OCI-LY7 (cell line): Measurements from ENCODE around the gene GPS1. TPM values are rescaled to one million over a fixed set of nuclear protein-coding genes. Genes with fewer than 3 reads are reported as not detected.

Source experiments
- BruUV-seq: library from RNA; stranded (reverse); fragments of 400-500 nt; replicated peaks from 2 replicates; lab custom pipeline; 2021; lab: Mats Ljungman, UMichigan
- CTCF ChIA-PET: fragments of 300-600 bp; sonication (Branson Sonifier 250); formaldehyde crosslinking; loops from one replicate; lab custom pipeline; 2022; ENCODE audit warnings: antibody characterized with exemption; ENCODE audit not compliant: unreplicated experiment; lab: Charles Lee
- POLR2A ChIA-PET: fragments of 300-600 bp; sonication (Branson Sonifier 250); formaldehyde crosslinking; loops from one replicate; lab custom pipeline; 2022; ENCODE audit warnings: antibody characterized with exemption; lab: Charles Lee
- DNase-seq: peaks from one replicate; pipeline ENCODE4 v3.0.0-alpha.2; 2015; ENCODE audit warnings: low spot score
- H2AFZ ChIP-seq: fragments of 200-600 bp; sonication (generic), shearing (Covaris generic); 2 replicates; pipeline ENCODE4 v1.6.1; 2014; ENCODE audit warnings: mild to moderate bottlenecking, antibody characterized with exemption, low read length, moderate library complexity
- H3K27ac ChIP-seq: fragments of 200-600 bp; sonication (generic); 2 replicates; pipeline ENCODE4 v1.5.1; 2014; ENCODE audit warnings: mixed run types, low read depth, mild to moderate bottlenecking, moderate library complexity, low read length, inconsistent platforms; ENCODE audit not compliant: poor library complexity, severe bottlenecking
- H3K36me3 ChIP-seq: fragments of 200-600 bp; sonication (generic); 2 replicates; pipeline ENCODE4 v1.6.1; 2014; ENCODE audit warnings: mild to moderate bottlenecking, antibody characterized with exemption, low read length, moderate library complexity, mixed read lengths; ENCODE audit not compliant: insufficient read depth
- H3K4me1 ChIP-seq: fragments of 200-600 bp; sonication (generic); 2 replicates; pipeline ENCODE4 v1.5.1; 2014; ENCODE audit warnings: mild to moderate bottlenecking, low read length; ENCODE audit not compliant: insufficient read depth, poor library complexity, severe bottlenecking
- H3K4me2 ChIP-seq: fragments of 200-600 bp; sonication (generic); 2 replicates; pipeline ENCODE4 v1.6.1; 2014; ENCODE audit warnings: mild to moderate bottlenecking, low read length
- H3K4me3 ChIP-seq: fragments of 200-600 bp; sonication (generic); 2 replicates; pipeline ENCODE4 v1.5.1; 2014; ENCODE audit warnings: mild to moderate bottlenecking, low read depth, low read length; ENCODE audit not compliant: poor library complexity, severe bottlenecking
- H3K79me2 ChIP-seq: fragments of 200-600 bp; sonication (generic); 2 replicates; pipeline ENCODE4 v1.6.1; 2016; ENCODE audit warnings: low read depth, mild to moderate bottlenecking, low read length, moderate library complexity, mixed read lengths; ENCODE audit not compliant: insufficient read depth
- H3K9me2 ChIP-seq: fragments of 200-600 bp; sonication (generic); 2 replicates; pipeline ENCODE4 v1.6.1; 2016; ENCODE audit warnings: mild to moderate bottlenecking, low read length, mixed read lengths; ENCODE audit not compliant: insufficient read depth
- H3K9me3 ChIP-seq: fragments of 200-600 bp; sonication (generic); 2 replicates; pipeline ENCODE4 v1.6.1; 2014; ENCODE audit warnings: mild to moderate bottlenecking, mixed run types, low read length, mixed read lengths
- H4K20me1 ChIP-seq: fragments of 200-600 bp; sonication (generic); 2 replicates; pipeline ENCODE4 v1.6.1; 2014; ENCODE audit warnings: mild to moderate bottlenecking, antibody characterized with exemption, low read length, moderate library complexity, mixed read lengths; ENCODE audit not compliant: insufficient read depth
- EZH2phosphoT487 ChIP-seq: fragments of 200-600 bp; sonication (generic); IDR thresholded peaks from 2 replicates; pipeline ENCODE4 v1.6.1; 2018; ENCODE audit warnings: low read depth, borderline replicate concordance, mild to moderate bottlenecking, mixed run types, antibody characterized with exemption, low read length, moderate library complexity, mixed read lengths
- intact Hi-C: fragments of 100-400 bp; cut with micrococcal nuclease; formaldehyde crosslinking; loops from one replicate; pipeline ENCODE4 v1.10.0; 2022; ENCODE audit not compliant: unreplicated experiment
- total RNA-seq, 2 experiments: library from RNA; depleted of rRNA in 1 of 2; stranded (reverse); fragments of >200 nt in 1 of 2; shearing (Covaris generic) in 1 of 2; gene quantifications; 2 replicates each; pipeline ENCODE4 v1.2.3, GENCODE V29; 2014 to 2022
- TF ChIP-seq, protein P1 (sequence below): fragments of 200-600 bp; sonication (generic); conservative IDR thresholded peaks from 2 replicates; pipeline ENCODE4 v1.5.1; 2014; ENCODE audit warnings: mild to moderate bottlenecking, antibody characterized with exemption, low read length, moderate library complexity, mixed read lengths

GPS1 gene
- total RNA-seq, 2 experiments from 2014 or later, result 133 to 169 TPM

DNA sequence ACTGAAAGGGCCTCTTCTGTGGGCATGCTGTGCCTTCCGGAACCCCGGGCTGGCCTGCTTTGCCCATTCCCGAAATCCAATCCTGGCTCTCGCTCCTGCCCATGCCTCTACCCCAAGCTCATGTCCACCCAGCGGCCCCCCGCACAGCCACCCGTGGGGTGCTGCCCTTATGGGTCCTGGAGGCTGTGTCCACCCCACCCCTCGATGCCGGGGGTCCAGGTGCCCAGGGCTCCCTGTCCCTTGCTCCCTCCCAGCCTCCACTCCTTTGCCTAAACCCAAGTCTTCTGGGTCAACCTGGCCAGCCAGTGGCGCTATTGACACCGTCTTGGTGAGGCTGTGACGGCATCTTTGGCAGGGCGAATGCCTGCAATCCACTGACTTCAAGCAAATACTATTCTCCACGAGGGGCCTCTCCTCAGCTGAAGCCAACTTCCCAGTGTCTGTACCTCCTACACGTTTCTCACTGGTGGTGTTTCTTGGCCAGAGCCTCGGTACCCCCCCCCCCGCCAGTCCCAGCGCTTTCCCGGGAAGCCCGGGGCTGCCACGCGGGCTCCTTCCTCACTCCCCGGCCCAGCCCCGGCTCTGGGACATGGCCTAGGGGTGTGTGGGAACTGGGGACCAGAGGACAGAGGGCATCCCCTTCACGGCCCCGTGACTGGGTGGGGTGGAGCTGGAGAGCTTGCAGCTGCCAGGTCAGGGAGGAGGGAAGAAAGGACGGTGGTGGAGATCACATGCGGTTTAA, 26.1 kb downstream of the GPS1 start:
- Histone ChIP-seq H2AFZ (no peak overlapping the region), H3K36me3 (peaks cover 62% of the 10 kb centered on the region), H3K4me1 (peaks cover 25% of the 10 kb centered on the region), H3K4me2 (no peak overlapping the region), H4K20me1 (no peaks in the 10 kb centered on the region), H3K27ac (no peak overlapping the region), H3K9me2 (no peaks in the 10 kb centered on the region), H3K4me3 (no peak overlapping the region), H3K79me2 (no peaks in the 10 kb centered on the region), H3K9me3 (no peaks in the 10 kb centered on the region)
- CTCF ChIA-PET, result no interaction called here
- POLR2A ChIA-PET, result no interaction called here
- no peak for DNase-seq
- intact Hi-C loops, result no loop called here
- no TSS peak for BruUV-seq
- TF ChIP-seq EZH2phosphoT487, result no peak
- TF ChIP-seq, protein P1, sequence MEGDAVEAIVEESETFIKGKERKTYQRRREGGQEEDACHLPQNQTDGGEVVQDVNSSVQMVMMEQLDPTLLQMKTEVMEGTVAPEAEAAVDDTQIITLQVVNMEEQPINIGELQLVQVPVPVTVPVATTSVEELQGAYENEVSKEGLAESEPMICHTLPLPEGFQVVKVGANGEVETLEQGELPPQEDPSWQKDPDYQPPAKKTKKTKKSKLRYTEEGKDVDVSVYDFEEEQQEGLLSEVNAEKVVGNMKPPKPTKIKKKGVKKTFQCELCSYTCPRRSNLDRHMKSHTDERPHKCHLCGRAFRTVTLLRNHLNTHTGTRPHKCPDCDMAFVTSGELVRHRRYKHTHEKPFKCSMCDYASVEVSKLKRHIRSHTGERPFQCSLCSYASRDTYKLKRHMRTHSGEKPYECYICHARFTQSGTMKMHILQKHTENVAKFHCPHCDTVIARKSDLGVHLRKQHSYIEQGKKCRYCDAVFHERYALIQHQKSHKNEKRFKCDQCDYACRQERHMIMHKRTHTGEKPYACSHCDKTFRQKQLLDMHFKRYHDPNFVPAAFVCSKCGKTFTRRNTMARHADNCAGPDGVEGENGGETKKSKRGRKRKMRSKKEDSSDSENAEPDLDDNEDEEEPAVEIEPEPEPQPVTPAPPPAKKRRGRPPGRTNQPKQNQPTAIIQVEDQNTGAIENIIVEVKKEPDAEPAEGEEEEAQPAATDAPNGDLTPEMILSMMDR, result no peak

DNA sequence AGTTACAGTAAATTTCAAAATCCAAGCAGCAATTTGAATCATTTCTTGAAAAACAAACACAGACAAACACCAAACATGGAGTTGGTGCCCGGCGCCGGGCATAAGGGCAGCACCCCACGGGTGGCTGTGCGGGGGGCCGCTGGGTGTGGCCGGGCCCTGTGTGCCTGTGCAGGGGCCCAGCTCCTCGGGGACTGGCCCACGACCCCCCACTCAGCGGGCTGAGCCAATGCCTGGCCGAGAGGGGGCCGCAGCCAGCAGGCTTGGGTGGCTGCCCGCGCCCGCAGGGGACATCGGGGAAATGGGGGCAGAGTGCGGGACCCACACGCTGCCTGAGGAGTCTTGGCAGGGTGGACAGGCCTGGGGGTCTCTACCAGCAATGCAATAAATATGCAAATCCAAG, 26.7 kb downstream of the GPS1 start:
- no peaks in the 10 kb centered on the region for H4K20me1 ChIP-seq
- H3K4me1 ChIP-seq, result peaks cover 25% of the 10 kb centered on the region
- no peak overlapping the region for H3K4me3 ChIP-seq
- H2AFZ ChIP-seq, result no peak overlapping the region
- POLR2A ChIA-PET, result no interaction called here
- no peak for TF ChIP-seq EZH2phosphoT487
- TF ChIP-seq, protein P1, result no peak
- H3K79me2 ChIP-seq, result no peaks in the 10 kb centered on the region
- BruUV-seq, result TSS peak; percentile 69
- H3K9me3 ChIP-seq, result no peaks in the 10 kb centered on the region
- H3K9me2 ChIP-seq, result no peaks in the 10 kb centered on the region
- intact Hi-C loops, result no loop called here
- H3K4me2 ChIP-seq, result no peak overlapping the region
- no peak for DNase-seq
- no peak overlapping the region for H3K27ac ChIP-seq
- peaks cover 68% of the 10 kb centered on the region for H3K36me3 ChIP-seq
- CTCF ChIA-PET, result no interaction called here

DNA sequence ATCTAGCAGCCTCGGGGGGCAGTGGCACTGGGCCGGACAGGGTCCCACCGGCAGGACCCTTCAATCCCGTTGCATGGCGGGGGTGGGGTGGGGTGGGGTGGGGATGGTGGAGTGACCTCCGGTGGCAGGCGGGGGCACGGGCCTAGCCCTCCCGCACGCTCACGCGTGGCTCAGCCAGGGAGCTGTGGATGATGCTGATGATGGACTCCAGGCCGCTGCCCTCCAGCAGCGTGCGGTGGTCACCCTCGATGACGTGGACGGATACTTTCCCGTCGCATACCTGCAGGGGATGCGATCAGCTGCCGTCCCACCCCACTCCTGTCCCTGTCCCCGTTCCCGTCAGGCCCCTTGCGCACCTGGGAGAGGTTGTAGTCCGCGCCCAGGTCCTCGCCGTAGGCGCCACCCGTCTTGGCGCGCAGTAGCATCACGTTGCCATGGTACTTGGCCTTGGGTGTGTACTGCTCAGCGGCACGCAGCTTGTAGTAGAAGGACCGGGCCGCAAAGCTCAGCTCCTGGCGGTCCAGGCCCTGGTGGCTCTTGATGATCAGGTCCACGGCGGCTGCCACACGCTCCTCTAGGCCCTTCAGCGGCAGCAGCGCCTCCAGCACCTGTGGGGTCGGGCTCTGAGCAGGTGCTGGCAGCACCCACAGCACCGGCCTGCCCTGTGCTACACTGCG, 27.4 kb downstream of the GPS1 start:
- Histone ChIP-seq H3K9me3 (no peaks in the 10 kb centered on the region), H3K4me3 (no peak overlapping the region), H3K9me2 (no peaks in the 10 kb centered on the region), H3K4me2 (no peak overlapping the region), H3K36me3 (peaks cover 76% of the 10 kb centered on the region), H3K4me1 (peaks cover 24% of the 10 kb centered on the region), H3K27ac (no peak overlapping the region), H4K20me1 (no peaks in the 10 kb centered on the region), H2AFZ (no peak overlapping the region), H3K79me2 (no peaks in the 10 kb centered on the region)
- ChIA-PET CTCF (no interaction called here), POLR2A (no interaction called here)
- intact Hi-C loops, result no loop called here
- TF ChIP-seq, protein P1, result no peak
- TF ChIP-seq EZH2phosphoT487, result no peak
- no peak for DNase-seq
- BruUV-seq, result no TSS peak
